Measurements from ENCODE around the gene PEX5L.
A peak's percentile ranks its signal among the peaks of the same experiment; 100 is the strongest.

The PEX5L gene

DNA sequence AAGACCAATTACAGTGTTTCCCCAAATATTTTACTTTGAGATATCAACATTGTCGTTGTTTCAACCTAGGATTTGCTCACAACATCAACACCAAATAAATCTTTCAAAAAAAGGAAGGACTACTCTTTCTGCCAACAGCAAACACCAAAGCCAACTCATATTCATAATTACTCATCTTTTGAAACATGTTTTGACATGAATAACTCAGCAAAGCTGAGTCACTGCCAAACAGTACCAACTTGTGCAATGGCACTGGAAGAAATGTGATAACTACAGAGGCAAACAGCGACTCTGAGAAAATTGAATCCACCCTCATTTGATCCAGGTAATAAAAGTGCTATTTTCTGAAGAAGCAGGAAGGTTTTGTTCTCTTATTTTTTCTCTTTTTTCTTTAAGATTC lies 67.2 kb downstream of the PEX5L start:
- peak; percentile 16 for DNase-seq (ENCODE audit: low read depth)
- TF ChIP-seq, protein P1, sequence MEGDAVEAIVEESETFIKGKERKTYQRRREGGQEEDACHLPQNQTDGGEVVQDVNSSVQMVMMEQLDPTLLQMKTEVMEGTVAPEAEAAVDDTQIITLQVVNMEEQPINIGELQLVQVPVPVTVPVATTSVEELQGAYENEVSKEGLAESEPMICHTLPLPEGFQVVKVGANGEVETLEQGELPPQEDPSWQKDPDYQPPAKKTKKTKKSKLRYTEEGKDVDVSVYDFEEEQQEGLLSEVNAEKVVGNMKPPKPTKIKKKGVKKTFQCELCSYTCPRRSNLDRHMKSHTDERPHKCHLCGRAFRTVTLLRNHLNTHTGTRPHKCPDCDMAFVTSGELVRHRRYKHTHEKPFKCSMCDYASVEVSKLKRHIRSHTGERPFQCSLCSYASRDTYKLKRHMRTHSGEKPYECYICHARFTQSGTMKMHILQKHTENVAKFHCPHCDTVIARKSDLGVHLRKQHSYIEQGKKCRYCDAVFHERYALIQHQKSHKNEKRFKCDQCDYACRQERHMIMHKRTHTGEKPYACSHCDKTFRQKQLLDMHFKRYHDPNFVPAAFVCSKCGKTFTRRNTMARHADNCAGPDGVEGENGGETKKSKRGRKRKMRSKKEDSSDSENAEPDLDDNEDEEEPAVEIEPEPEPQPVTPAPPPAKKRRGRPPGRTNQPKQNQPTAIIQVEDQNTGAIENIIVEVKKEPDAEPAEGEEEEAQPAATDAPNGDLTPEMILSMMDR (IDR thresholded peaks at IDR 0.05; ENCODE audit: low read length, missing control alignments), result no peak
- no peak overlapping the region for H3K4me3 ChIP-seq (replicated peaks; ENCODE audit: low read depth, low read length)

DNA sequence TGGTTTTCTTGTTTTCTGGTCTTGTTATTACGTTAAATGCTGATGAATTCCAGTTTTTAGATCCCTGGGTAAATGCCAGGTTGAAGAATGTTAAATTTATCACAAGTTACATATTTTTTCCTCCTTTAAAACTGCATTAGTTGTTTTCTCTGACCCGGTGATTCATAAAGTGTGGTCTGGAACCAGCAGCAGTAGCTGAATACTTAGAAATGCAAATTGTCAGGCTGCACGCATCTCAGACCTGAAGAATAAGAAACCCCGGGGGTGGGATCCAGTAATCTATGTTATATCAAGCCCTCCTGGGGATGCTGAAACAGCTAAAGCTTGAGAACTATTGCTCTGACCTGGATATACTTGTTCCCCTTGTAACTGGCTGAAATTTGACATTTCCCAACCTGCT lies 69.1 kb downstream of the PEX5L start:
- DNase-seq (ENCODE audit: low read depth), result peak; percentile 2
- TF ChIP-seq, protein P1 (IDR thresholded peaks at IDR 0.05; ENCODE audit: low read length, missing control alignments), result no peak
- H3K4me3 ChIP-seq (replicated peaks; ENCODE audit: low read depth, low read length), result no peak overlapping the region

DNA sequence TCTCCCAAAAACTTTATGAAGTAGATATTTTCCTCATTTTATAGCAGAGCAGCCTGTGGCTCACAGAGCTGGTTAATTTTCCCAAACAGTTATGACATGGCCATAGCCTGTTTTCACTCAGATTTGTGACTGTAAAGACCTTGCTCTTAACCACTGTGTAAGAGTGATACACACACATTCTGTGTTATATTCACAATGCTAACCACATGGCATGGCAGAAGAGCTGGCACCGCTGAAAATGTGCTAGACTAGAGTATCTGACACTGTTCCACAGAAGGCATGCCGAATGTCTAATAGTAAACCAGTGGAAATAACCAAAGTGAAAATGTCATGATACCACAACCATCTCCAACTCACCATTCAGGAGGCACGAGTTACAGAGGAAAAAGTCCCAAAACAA lies 71.8 kb downstream of the PEX5L start:
- TF ChIP-seq, protein P1 (IDR thresholded peaks at IDR 0.05; ENCODE audit: low read length, missing control alignments), result no peak
- H3K4me3 ChIP-seq (replicated peaks; ENCODE audit: low read depth, low read length), result no peak overlapping the region
- no peak for DNase-seq (ENCODE audit: low read depth)

DNA sequence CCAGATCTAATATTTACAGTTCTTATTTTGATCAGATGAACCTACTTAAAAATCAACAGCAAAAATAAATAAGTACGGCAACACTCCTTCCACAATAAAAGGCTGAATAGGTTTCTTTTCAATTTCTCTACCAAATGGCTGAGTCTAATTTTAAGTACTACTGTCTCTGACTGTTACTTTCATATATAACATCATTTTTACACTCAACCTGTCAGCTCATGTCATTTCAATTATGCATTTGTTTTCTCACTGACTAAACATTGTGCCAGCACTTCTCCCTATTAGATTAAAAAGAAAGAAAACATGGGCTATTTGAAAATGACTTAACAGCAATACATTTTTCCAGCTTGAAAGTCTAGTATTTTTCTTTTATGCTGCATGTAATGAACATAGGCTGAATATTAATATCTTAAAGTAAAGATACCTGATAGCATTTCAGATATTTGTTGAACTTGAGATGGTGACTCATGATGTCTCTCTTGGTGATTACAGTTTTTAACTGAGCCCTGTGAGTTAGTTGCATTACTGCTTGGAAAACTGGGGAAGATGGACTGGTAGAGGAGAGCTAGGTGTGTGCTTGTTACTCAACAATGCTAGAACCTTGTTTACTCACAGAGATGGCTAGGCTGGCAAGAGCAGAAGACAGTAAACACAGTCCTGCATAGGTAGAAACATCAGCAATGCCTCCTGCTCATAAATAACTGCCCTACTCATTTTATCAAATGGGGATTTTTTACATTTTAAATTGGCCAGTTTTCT lies 73.9 kb downstream of the PEX5L start:
- DNase-seq (ENCODE audit: low read depth), result no peak
- TF ChIP-seq, protein P1 (IDR thresholded peaks at IDR 0.05; ENCODE audit: low read length, missing control alignments), result no peak
- no peak overlapping the region for H3K4me3 ChIP-seq (replicated peaks; ENCODE audit: low read depth, low read length)

DNA sequence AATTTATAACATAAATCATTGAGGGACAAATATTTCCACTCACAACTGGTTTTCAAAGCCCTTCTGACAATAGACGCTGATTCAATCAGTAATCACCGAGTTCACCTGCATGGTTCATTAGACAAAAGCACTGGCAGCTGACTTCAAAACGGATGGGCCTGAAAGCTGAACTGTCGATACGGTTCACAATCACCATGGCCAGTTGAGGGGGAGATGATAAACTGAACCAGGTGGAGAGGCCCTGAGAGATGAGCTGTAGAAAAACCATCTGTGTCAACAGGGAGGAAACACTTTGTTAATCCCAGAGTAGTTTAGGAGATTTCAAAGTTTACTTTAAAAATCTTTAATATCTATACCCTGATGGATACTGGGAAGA lies 75.0 kb downstream of the PEX5L start:
- DNase-seq (ENCODE audit: low read depth), result no peak
- H3K4me3 ChIP-seq (replicated peaks; ENCODE audit: low read depth, low read length), result no peak overlapping the region
- TF ChIP-seq, protein P1 (IDR thresholded peaks at IDR 0.05; ENCODE audit: low read length, missing control alignments), result no peak

DNA sequence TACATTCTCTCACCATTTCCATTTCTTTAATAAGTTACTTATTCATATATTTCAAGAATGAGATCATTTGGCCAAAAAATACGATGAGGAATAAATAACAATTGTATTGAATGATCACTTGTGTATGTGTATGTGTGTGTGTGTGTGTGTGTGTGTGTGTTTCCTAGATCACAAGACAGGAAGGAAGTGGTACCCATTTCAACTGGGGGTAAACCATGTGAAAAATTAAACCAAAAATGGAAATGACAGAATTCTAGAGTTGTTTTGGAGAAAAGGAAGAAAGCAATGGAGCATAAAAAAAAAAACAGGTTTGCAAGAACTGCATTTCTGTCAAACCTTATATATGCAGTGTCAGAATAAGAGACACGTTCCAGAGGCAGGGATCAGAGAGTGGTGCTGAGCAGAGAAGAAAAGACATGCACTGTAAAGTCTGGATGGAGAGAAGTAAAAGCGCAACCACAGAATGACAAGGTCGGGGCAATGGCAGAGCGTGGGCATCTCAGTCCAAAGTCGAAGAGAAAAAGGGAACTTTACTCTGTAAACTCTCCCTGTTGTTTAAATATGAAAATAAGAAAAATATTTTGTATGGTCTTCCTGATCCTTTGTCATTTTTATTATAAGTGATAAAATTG lies 75.5 kb downstream of the PEX5L start:
- no peak for DNase-seq (ENCODE audit: low read depth)
- TF ChIP-seq, protein P1 (IDR thresholded peaks at IDR 0.05; ENCODE audit: low read length, missing control alignments), result no peak
- H3K4me3 ChIP-seq (replicated peaks; ENCODE audit: low read depth, low read length), result no peak overlapping the region

DNA sequence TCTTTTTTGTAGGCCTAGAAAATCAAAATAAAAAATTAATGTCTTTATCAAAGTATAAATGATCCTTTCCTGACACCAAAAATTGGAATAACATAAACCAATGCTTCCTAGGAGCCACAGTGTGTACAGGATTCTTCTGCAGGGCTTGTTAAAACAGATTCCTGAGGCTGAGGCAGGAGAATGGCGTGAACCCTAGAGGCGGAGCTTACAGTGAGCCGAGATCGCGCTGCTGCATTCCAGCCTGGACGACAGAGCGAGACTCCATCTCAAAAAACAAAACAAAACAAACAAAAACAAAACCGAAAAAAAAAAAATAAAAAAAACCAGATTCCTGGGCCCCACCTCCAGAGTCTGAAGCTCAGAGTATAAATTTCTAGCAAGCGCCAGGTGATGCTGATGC lies 78.0 kb downstream of the PEX5L start:
- TF ChIP-seq, protein P1 (IDR thresholded peaks at IDR 0.05; ENCODE audit: low read length, missing control alignments), result no peak
- DNase-seq (ENCODE audit: low read depth), result no peak
- H3K4me3 ChIP-seq (replicated peaks; ENCODE audit: low read depth, low read length), result no peak overlapping the region
